PC-3 (cell line): ENCODE measurements around the gene LILRB2. TPM values are rescaled to one million over a fixed set of nuclear protein-coding genes. Genes with fewer than 3 reads are reported as not detected.
A peak's percentile ranks its signal among the peaks of the same experiment; 100 is the strongest.
"Not testable (repeated sequence)": the region's sequence is repeated elsewhere in the genome, so short reads cannot be mapped to it uniquely, and the experiment has no call there.

Source experiments
- ATAC-seq: fragments of 200-7000 bp; cut with Tn5 transposase; 2 replicates; pipeline ENCODE4 v1.9.1; 2020; ENCODE audit warnings: mild to moderate bottlenecking, moderate library complexity
- BruUV-seq: library from RNA; stranded (reverse); fragments of 400-500 nt; replicated peaks from 2 replicates; lab custom pipeline; 2021; lab: Mats Ljungman, UMichigan
- CTCF ChIA-PET: fragments of 300-600 bp; sonication (Branson Sonifier 250); formaldehyde crosslinking; loops from one replicate; lab custom pipeline; 2022; ENCODE audit warnings: antibody characterized with exemption; lab: Charles Lee
- POLR2A ChIA-PET: fragments of 300-600 bp; sonication (Branson Sonifier 250); formaldehyde crosslinking; loops from one replicate; lab custom pipeline; 2022; ENCODE audit warnings: antibody characterized with exemption; ENCODE audit not compliant: unreplicated experiment; lab: Charles Lee
- DNase-seq: peaks from one replicate; pipeline ENCODE4 v3.0.0-alpha.2; 2015
- H2AFZ ChIP-seq: fragments of 300-600 bp; sonication (generic); 2 replicates; pipeline ENCODE4 v1.6.0; 2016; ENCODE audit warnings: antibody characterized with exemption, low read length
- H3F3A ChIP-seq: fragments of 300-600 bp; sonication (generic); one replicate; pipeline ENCODE4 v1.6.0; 2017; ENCODE audit warnings: antibody characterized with exemption, low read length, control low read depth, mild to moderate bottlenecking; ENCODE audit not compliant: unreplicated experiment
- H3K27ac ChIP-seq: fragments of 300-600 bp; sonication (generic); 2 replicates; pipeline ENCODE4 v1.5.1; 2016; ENCODE audit warnings: mild to moderate bottlenecking, low read length
- H3K27me3 ChIP-seq: fragments of 300-600 bp; sonication (generic); 2 replicates; pipeline ENCODE4 v1.6.1; 2016; ENCODE audit warnings: low read length, mixed read lengths
- H3K36me3 ChIP-seq: fragments of 300-600 bp; sonication (generic); 2 replicates; pipeline ENCODE4 v1.6.1; 2016; ENCODE audit warnings: low read depth, mixed run types, low read length, mixed read lengths
- H3K4me1 ChIP-seq: fragments of 300-600 bp; sonication (generic); 2 replicates; pipeline ENCODE4 v1.5.1; 2016; ENCODE audit warnings: low read length; ENCODE audit not compliant: insufficient read depth
- H3K4me2 ChIP-seq: fragments of 300-600 bp; sonication (generic); 2 replicates; pipeline ENCODE4 v1.6.0; 2016; ENCODE audit warnings: low read length
- H3K4me3 ChIP-seq: fragments of 300-600 bp; sonication (generic); 2 replicates; pipeline ENCODE4 v1.5.1; 2016; ENCODE audit warnings: mild to moderate bottlenecking, low read length, mixed read lengths
- H3K79me2 ChIP-seq: fragments of 300-600 bp; sonication (generic); 2 replicates; pipeline ENCODE4 v1.6.1; 2017; ENCODE audit warnings: low read length, mixed read lengths
- H3K9ac ChIP-seq: fragments of 300-600 bp; sonication (generic); 2 replicates; pipeline ENCODE4 v1.6.0; 2016; ENCODE audit warnings: mild to moderate bottlenecking, low read length
- H3K9me2 ChIP-seq: fragments of 300-600 bp; sonication (generic); replicated peaks from 2 replicates; pipeline ENCODE4 v1.6.1; 2016; ENCODE audit warnings: mixed run types, low read length, mixed read lengths
- H3K9me3 ChIP-seq: fragments of 300-600 bp; sonication (generic); 2 replicates; pipeline ENCODE4 v1.6.1; 2016; ENCODE audit warnings: low read length, mixed read lengths
- H4K20me1 ChIP-seq: fragments of 300-600 bp; sonication (generic); 2 replicates; pipeline ENCODE4 v1.6.1; 2016; ENCODE audit warnings: low read length, mixed read lengths
- EZH2 ChIP-seq: fragments of 300-600 bp; sonication (generic); IDR thresholded peaks from one replicate; pipeline ENCODE4 v1.6.1; 2017; ENCODE audit warnings: antibody characterized with exemption, mild to moderate bottlenecking, low read length; ENCODE audit not compliant: unreplicated experiment
- EZH2phosphoT487 ChIP-seq: fragments of 300-600 bp; sonication (generic); IDR thresholded peaks from 2 replicates; pipeline ENCODE4 v1.6.1; 2018; ENCODE audit warnings: mild to moderate bottlenecking, antibody characterized with exemption, low read length, borderline replicate concordance
- intact Hi-C: fragments of 100-400 bp; cut with micrococcal nuclease; formaldehyde crosslinking; loops from 2 replicates; pipeline ENCODE4 v1.9.0; 2023
- total RNA-seq: library from RNA; depleted of rRNA; stranded (reverse); fragments of >200 nt; gene quantifications from 2 replicates; pipeline ENCODE4 v1.2.3, GENCODE V29; 2014
- TF ChIP-seq, protein P1 (sequence below): fragments of 300-600 bp; sonication (generic); conservative IDR thresholded peaks from 2 replicates; pipeline ENCODE4 v1.5.1; 2017; ENCODE audit warnings: antibody characterized with exemption, low read depth, mild to moderate bottlenecking, low read length

LILRB2 gene
- total RNA-seq, 1 experiment from 2014 or later: not detected

DNA sequence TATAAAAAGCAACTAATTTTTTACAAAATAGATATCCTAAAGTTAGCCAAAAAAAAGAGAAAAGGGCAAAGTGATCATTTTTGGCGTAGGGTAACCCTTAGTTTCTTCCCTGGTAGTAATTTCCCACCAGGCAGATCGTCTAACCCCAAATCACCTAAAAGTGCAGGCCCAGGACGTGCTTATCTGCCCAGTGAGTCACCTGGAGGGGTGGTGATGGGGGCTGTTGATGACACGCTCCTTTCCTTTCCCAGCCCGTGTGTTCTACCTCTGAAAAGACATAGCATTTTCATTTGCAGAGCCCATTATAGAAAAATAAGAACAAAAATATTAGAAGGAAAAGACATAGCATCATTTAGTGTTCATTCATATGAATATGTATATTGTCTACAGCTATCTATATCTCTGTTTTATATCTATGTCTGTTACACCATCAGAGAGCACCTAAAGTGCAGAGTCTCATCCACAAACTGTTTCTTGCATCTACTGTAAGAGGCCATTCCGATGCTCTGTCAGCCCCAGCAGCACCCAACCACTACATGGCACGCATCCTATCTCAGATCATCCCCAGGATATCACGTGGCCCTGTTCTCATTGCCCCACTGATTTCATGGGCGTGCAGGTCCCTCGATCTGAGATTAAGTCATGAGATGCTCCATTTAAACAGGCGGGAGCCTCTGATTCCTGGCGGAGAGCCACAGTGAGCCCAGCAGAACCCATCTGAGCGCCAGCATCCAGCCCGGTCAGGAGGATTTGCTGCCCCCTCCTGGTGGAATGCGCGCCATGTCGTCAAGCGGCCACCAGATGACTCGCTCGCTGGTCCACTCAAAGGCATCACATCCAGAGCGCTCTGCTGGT, 49.6 kb downstream of the LILRB2 start:
- Histone ChIP-seq H3K27me3 (peaks cover 10% of the 10 kb centered on the region; the same call in 1 of the 2 replicates), H2AFZ (no peak overlapping the region), H3K4me3 (no peak overlapping the region), H3K9me2 (no peaks in the 10 kb centered on the region), H3K27ac (no peak overlapping the region), H3K4me1 (peaks cover 8% of the 10 kb centered on the region), H4K20me1 (no peaks in the 10 kb centered on the region), H3K79me2 (no peaks in the 10 kb centered on the region), H3K9ac (no peak overlapping the region), H3K36me3 (no peaks in the 10 kb centered on the region), H3F3A (no peaks in the 10 kb centered on the region), H3K4me2 (no peak overlapping the region), H3K9me3 (no peaks in the 10 kb centered on the region)
- DNase-seq (peak; percentile 93), ATAC-seq (peak; percentile 98)
- CTCF ChIA-PET: interaction anchor here (0.6 kb wide), 1 partner anchor 223 kb away, joined by 3 read pairs; no protein-coding TSS in a partner anchor
- intact Hi-C loops: loop anchor here (1.0 to 10.0 kb wide), 3 partner anchors 41 to 427 kb away; no protein-coding TSS in a partner anchor
- POLR2A ChIA-PET: interaction anchor here (0.7 kb wide), 1 partner anchor 40 kb away, joined by 4 read pairs; the partner anchor contains the start of gene TSEN34
- TF ChIP-seq, protein P1, sequence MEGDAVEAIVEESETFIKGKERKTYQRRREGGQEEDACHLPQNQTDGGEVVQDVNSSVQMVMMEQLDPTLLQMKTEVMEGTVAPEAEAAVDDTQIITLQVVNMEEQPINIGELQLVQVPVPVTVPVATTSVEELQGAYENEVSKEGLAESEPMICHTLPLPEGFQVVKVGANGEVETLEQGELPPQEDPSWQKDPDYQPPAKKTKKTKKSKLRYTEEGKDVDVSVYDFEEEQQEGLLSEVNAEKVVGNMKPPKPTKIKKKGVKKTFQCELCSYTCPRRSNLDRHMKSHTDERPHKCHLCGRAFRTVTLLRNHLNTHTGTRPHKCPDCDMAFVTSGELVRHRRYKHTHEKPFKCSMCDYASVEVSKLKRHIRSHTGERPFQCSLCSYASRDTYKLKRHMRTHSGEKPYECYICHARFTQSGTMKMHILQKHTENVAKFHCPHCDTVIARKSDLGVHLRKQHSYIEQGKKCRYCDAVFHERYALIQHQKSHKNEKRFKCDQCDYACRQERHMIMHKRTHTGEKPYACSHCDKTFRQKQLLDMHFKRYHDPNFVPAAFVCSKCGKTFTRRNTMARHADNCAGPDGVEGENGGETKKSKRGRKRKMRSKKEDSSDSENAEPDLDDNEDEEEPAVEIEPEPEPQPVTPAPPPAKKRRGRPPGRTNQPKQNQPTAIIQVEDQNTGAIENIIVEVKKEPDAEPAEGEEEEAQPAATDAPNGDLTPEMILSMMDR: peak; percentile 99
- no peak for TF ChIP-seq EZH2phosphoT487
- no peak for TF ChIP-seq EZH2
- BruUV-seq: no TSS peak

DNA sequence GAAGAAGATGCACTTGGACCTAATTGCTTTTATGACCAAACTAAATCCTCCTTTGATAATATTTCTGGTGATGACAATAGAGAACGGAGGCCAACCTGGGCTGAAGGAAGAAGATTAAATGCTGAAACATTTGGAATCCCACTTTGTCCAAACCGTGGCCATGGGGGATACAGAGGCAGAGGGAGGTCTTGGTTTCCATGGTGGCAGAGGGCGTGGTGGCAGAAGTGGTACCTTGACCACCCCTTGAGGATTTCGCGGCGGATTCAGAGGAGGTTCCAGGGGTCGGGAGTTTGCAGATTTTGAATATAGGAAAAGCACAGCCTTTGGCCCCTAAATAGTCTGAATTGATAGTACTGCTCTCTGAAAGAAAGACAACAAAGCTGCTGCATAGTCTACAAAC, 50.9 kb downstream of the LILRB2 start:
- CTCF ChIA-PET: no interaction called here
- POLR2A ChIA-PET: no interaction called here
- no peaks in the 10 kb centered on the region for H3K9me3 ChIP-seq
- BruUV-seq: no TSS peak
- TF ChIP-seq EZH2phosphoT487 (no peak), EZH2 (no peak)
- TF ChIP-seq, protein P1: no peak
- H3K79me2 ChIP-seq: no peaks in the 10 kb centered on the region
- no peak for DNase-seq
- H3K9me2 ChIP-seq: no peaks in the 10 kb centered on the region
- intact Hi-C loops: loop anchor here (10.0 kb wide), 1 partner anchor 425 kb away; no protein-coding TSS in a partner anchor
- H2AFZ ChIP-seq: no peak overlapping the region
- no peak for ATAC-seq
- H3K9ac ChIP-seq: no peak overlapping the region
- no peak overlapping the region for H3K4me3 ChIP-seq
- H4K20me1 ChIP-seq: no peaks in the 10 kb centered on the region
- H3K27me3 ChIP-seq: peaks cover 6% of the 10 kb centered on the region; the same call in 1 of the 2 replicates
- no peak overlapping the region for H3K27ac ChIP-seq
- H3F3A ChIP-seq: no peaks in the 10 kb centered on the region
- H3K36me3 ChIP-seq: no peaks in the 10 kb centered on the region
- H3K4me2 ChIP-seq: no peak overlapping the region
- peaks cover 8% of the 10 kb centered on the region for H3K4me1 ChIP-seq

DNA sequence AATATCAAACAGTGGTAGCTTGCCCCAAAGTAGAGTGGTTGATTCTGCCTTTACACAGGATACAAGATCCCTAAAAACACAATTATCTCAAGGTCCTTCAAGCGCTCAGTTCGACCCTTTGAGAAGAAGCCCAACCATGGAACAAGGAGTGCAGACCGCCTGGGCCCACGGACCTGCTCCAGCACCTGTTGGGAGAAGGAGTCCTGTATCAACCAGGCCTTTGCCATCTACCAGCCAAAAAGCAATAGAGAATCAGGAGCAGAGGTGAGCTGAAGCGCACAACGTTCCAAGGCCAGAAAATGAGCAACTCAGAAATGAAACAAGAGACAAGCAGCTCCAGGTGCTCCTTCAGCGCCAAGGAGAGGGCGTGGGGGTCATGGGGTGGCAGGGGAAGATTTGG, 51.8 kb downstream of the LILRB2 start:
- POLR2A ChIA-PET: no interaction called here
- Histone ChIP-seq H2AFZ (no peak overlapping the region), H3F3A (no peaks in the 10 kb centered on the region), H4K20me1 (no peaks in the 10 kb centered on the region), H3K4me2 (no peak overlapping the region), H3K9me2 (no peaks in the 10 kb centered on the region), H3K27ac (no peak overlapping the region), H3K27me3 (peaks cover 6% of the 10 kb centered on the region; the same call in 1 of the 2 replicates), H3K4me1 (peaks cover 8% of the 10 kb centered on the region), H3K36me3 (no peaks in the 10 kb centered on the region), H3K79me2 (no peaks in the 10 kb centered on the region), H3K4me3 (no peak overlapping the region), H3K9me3 (no peaks in the 10 kb centered on the region), H3K9ac (no peak overlapping the region)
- CTCF ChIA-PET: no interaction called here
- ATAC-seq: no peak
- BruUV-seq: no TSS peak
- no peak for TF ChIP-seq EZH2
- TF ChIP-seq EZH2phosphoT487: no peak
- TF ChIP-seq, protein P1: no peak
- no peak for DNase-seq
- intact Hi-C loops: no loop called here

DNA sequence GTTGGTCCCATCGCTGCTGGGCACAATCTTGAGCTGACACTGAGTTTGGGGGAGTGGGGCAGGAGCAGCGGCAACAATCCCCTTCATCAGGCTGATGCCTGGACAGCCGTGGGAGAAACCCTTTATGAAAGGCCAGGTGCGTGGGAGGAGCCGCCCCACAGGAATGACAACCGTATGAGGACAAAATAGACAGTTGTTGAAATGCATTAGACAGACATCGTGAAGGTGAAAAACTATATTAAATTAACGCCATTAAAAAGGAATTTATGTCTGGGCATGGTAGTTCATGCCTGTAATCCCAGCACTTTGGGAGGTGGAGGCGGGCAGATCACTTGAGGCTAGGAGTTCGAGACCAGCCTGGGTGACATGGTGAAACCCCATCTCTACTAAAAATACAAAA, 56.3 kb downstream of the LILRB2 start:
- BruUV-seq, H3K4me1 ChIP-seq, H3K36me3 ChIP-seq, ATAC-seq, intact Hi-C loops, H2AFZ ChIP-seq, H3F3A ChIP-seq, H3K9me3 ChIP-seq, DNase-seq, H3K27ac ChIP-seq, H4K20me1 ChIP-seq, H3K9ac ChIP-seq, H3K4me3 ChIP-seq, H3K9me2 ChIP-seq, POLR2A ChIA-PET, CTCF ChIA-PET, H3K4me2 ChIP-seq, H3K79me2 ChIP-seq: not testable (repeated sequence)
- peaks cover 20% of the 10 kb centered on the region; the same call in 1 of the 2 replicates for H3K27me3 ChIP-seq
